Measurements from ENCODE around the gene MAPKAPK2.
A peak's percentile ranks its signal among the peaks of the same experiment; 100 is the strongest.
"Not testable (repeated sequence)": the region's sequence is repeated elsewhere in the genome, so short reads cannot be mapped to it uniquely, and the experiment has no call there.

Gene MAPKAPK2

GRCh38 chr1:206684478-206685333 lies at the start of gene MAPKAPK2:
Gene MAPKAPK2, plus strand, starts transcription at chr1:206684905. Its CDS starts 325 bp downstream, at chr1:206685230.
- DNase-seq (ENCODE audit: low spot score), result peak; percentile 92

- peak; percentile 94 for DNase-seq (ENCODE audit: low spot score)
Measured at GRCh38 chr1:206635080-206635977, 49.4 kb upstream of the MAPKAPK2 start, which contains the start of gene DYRK3. Gene DYRK3, plus strand, starts transcription at chr1:206635536. Its CDS starts 168 bp downstream, at chr1:206635704.

GRCh38 chr1:206635978-206636345 lies 48.7 kb upstream of the MAPKAPK2 start:
- no peak for DNase-seq (ENCODE audit: low spot score)

- no peak for DNase-seq (ENCODE audit: low spot score)
Measured at GRCh38 chr1:206636671-206637070, 48.0 kb upstream of the MAPKAPK2 start.

- DNase-seq (ENCODE audit: low spot score), result no peak
Measured at GRCh38 chr1:206637605-206638004, 47.1 kb upstream of the MAPKAPK2 start.

GRCh38 chr1:206642074-206642473 lies 42.6 kb upstream of the MAPKAPK2 start:
- not testable (repeated sequence) for DNase-seq (ENCODE audit: low spot score)

- no peak for DNase-seq (ENCODE audit: low spot score)
Measured at GRCh38 chr1:206643118-206643698, 41.5 kb upstream of the MAPKAPK2 start.

- DNase-seq (ENCODE audit: low spot score), result no peak
Measured at GRCh38 chr1:206646504-206646903, 38.2 kb upstream of the MAPKAPK2 start.

- DNase-seq (ENCODE audit: low spot score), result no peak
Measured at GRCh38 chr1:206647224-206647623, 37.5 kb upstream of the MAPKAPK2 start.

- DNase-seq (ENCODE audit: low spot score), result no peak
Measured at GRCh38 chr1:206649261-206649921, 35.3 kb upstream of the MAPKAPK2 start.

GRCh38 chr1:206651014-206651413 lies 33.7 kb upstream of the MAPKAPK2 start:
- DNase-seq (ENCODE audit: low spot score), result no peak

- no peak for DNase-seq (ENCODE audit: low spot score)
Measured at GRCh38 chr1:206651958-206652890, 32.5 kb upstream of the MAPKAPK2 start.

- no peak for DNase-seq (ENCODE audit: low spot score)
Measured at GRCh38 chr1:206653715-206654459, 30.8 kb upstream of the MAPKAPK2 start.

- DNase-seq (ENCODE audit: low spot score), result peak; percentile 43
Measured at GRCh38 chr1:206654828-206655227, 29.9 kb upstream of the MAPKAPK2 start.

GRCh38 chr1:206655471-206655882 lies 29.2 kb upstream of the MAPKAPK2 start:
- no peak for DNase-seq (ENCODE audit: low spot score)

GRCh38 chr1:206656936-206657335 lies 27.8 kb upstream of the MAPKAPK2 start:
- DNase-seq (ENCODE audit: low spot score), result no peak

- DNase-seq (ENCODE audit: low spot score), result no peak
Measured at GRCh38 chr1:206657751-206658150, 27.0 kb upstream of the MAPKAPK2 start.

GRCh38 chr1:206658264-206658980 lies 26.3 kb upstream of the MAPKAPK2 start:
- no peak for DNase-seq (ENCODE audit: low spot score)

GRCh38 chr1:206658981-206659273 lies 25.8 kb upstream of the MAPKAPK2 start:
- DNase-seq (ENCODE audit: low spot score), result no peak
